Endothelial cell of umbilical vein (primary cell): Measurements from ENCODE around the gene GNB2. TPM values are rescaled to one million over a fixed set of nuclear protein-coding genes. Genes with fewer than 3 reads are reported as not detected.

Experiments used
- BruUV-seq: library from RNA; stranded (reverse); fragments of 400-500 nt; replicated peaks from 2 replicates; lab custom pipeline; 2021; lab: Mats Ljungman, UMichigan
- CTCF ChIA-PET: fragments of 300-600, 350-600 bp; sonication (Branson Sonifier 250); formaldehyde crosslinking; loops from one replicate; lab custom pipeline; 2021; ENCODE audit warnings: antibody characterized with exemption, inconsistent platforms; lab: Charles Lee
- POLR2A ChIA-PET: fragments of 300-600, 350-600 bp; sonication (Branson Sonifier 250); formaldehyde crosslinking; loops from one replicate; lab custom pipeline; 2021; ENCODE audit warnings: antibody characterized with exemption, inconsistent platforms; lab: Charles Lee
- DNase-seq: peaks from one replicate; pipeline ENCODE4 v3.0.0-alpha.2; 2011; ENCODE audit warnings: low read depth, low spot score
- FAIRE-seq: peaks from 2 replicates; lab custom pipeline; 2011; peaks lifted over from hg19 to GRCh38; lab: Jason Lieb, UNC
- H2AFZ ChIP-seq: 2 replicates; pipeline ENCODE4 v1.6.0; 2012; ENCODE audit warnings: low read depth, low read length, control low read depth, inconsistent platforms
- H3K27ac ChIP-seq: 2 replicates; pipeline ENCODE4 v1.5.1; 2011; ENCODE audit warnings: low read depth, mild to moderate bottlenecking, control low read depth, low read length, moderate library complexity; ENCODE audit not compliant: insufficient read depth
- H3K27me3 ChIP-seq, 2 experiments: 2 replicates each; pipeline versions ENCODE4 v1.6.0 to v1.6.1; 2011; ENCODE audit warnings: low read length in 2 of 2, mixed read lengths in 1 of 2; ENCODE audit not compliant: control insufficient read depth in 2 of 2, insufficient read depth in 2 of 2
- H3K36me3 ChIP-seq, 2 experiments: 2 replicates in 1 of 2; 3 replicates in 1 of 2; pipeline ENCODE4 v1.5.1; 2011; ENCODE audit warnings: low read length in 2 of 2, mild to moderate bottlenecking in 1 of 2, moderate library complexity in 1 of 2; ENCODE audit not compliant: control insufficient read depth in 2 of 2, insufficient read depth in 2 of 2; ENCODE audit errors: extremely low read depth in 1 of 2
- H3K4me1 ChIP-seq: 3 replicates; pipeline ENCODE4 v1.5.1; 2011; ENCODE audit warnings: mild to moderate bottlenecking, low read length; ENCODE audit not compliant: control insufficient read depth, insufficient read depth; ENCODE audit errors: extremely low read depth
- H3K4me2 ChIP-seq: 2 replicates; pipeline ENCODE4 v1.6.1; 2011; ENCODE audit warnings: low read length, control low read depth, mixed read lengths; ENCODE audit not compliant: insufficient read depth
- H3K4me3 ChIP-seq, 3 experiments: fragments of 200-600 bp in 1 of 3; sonication (generic), shearing (Covaris generic) in 1 of 3; replicated peaks in 1 of 3; 2 replicates each; pipeline ENCODE4 v1.5.1; 2011 to 2016; ENCODE audit warnings: control low read depth in 3 of 3, low read length in 3 of 3, mild to moderate bottlenecking in 2 of 3, inconsistent platforms in 1 of 3, low read depth in 1 of 3, moderate library complexity in 1 of 3; ENCODE audit not compliant: insufficient read depth in 1 of 3
- H3K79me2 ChIP-seq: 2 replicates; pipeline ENCODE4 v1.6.0; 2012; ENCODE audit warnings: low read length, inconsistent platforms; ENCODE audit not compliant: control insufficient read depth, insufficient read depth
- H3K9ac ChIP-seq: replicated peaks from 2 replicates; pipeline ENCODE3; 2011; ENCODE audit warnings: low read length, control low read depth; ENCODE audit not compliant: insufficient read depth; ENCODE audit errors: extremely low read depth
- H3K9me1 ChIP-seq: replicated peaks from 3 replicates; pipeline ENCODE4 v1.6.0; 2011; ENCODE audit warnings: mild to moderate bottlenecking, low read length; ENCODE audit not compliant: control insufficient read depth, insufficient read depth; ENCODE audit errors: extremely low read depth
- H3K9me3 ChIP-seq: replicated peaks from 2 replicates; pipeline ENCODE4 v1.5.1; 2012; ENCODE audit warnings: low read length, inconsistent platforms; ENCODE audit not compliant: control insufficient read depth, insufficient read depth
- H4K20me1 ChIP-seq: replicated peaks from 2 replicates; pipeline ENCODE3; 2011; ENCODE audit warnings: mild to moderate bottlenecking, low read length; ENCODE audit not compliant: control insufficient read depth, insufficient read depth; ENCODE audit errors: extremely low read depth
- CTCF ChIP-seq, 2 donors: IDR thresholded peaks; 1 replicate in 1 of 2; 2 replicates in 1 of 2; pipeline ENCODE4 v1.5.1; 2011; ENCODE audit warnings: low read length in 2 of 2, mild to moderate bottlenecking in 2 of 2, moderate library complexity in 2 of 2, control low read depth in 1 of 2, inconsistent platforms in 1 of 2, low read depth in 1 of 2; ENCODE audit not compliant: insufficient read depth in 1 of 2; ENCODE audit errors: extremely low read depth in 1 of 2
- EZH2 ChIP-seq: IDR thresholded peaks from 2 replicates; pipeline ENCODE4 v1.6.1; 2012; ENCODE audit warnings: borderline replicate concordance, low read depth, mild to moderate bottlenecking, moderate library complexity, low read length, inconsistent platforms; ENCODE audit not compliant: severe bottlenecking
- GATA2 ChIP-seq: IDR thresholded peaks from 2 replicates; pipeline ENCODE4 v1.7.0; 2011; ENCODE audit warnings: low read depth, mild to moderate bottlenecking, moderate library complexity, mixed read lengths, low read length; ENCODE audit not compliant: insufficient read length, insufficient read depth
- JUN ChIP-seq: IDR thresholded peaks from 2 replicates; pipeline ENCODE4 v1.6.1; 2011; ENCODE audit warnings: borderline replicate concordance, low read depth; ENCODE audit not compliant: insufficient read length, insufficient read depth
- MAX ChIP-seq: IDR thresholded peaks from 2 replicates; pipeline ENCODE4 v1.6.1; 2011; ENCODE audit not compliant: insufficient read depth, insufficient read length
- MYC ChIP-seq: IDR thresholded peaks from one replicate; pipeline ENCODE4 v1.6.1; 2011; ENCODE audit warnings: mild to moderate bottlenecking, low read depth, low read length
- POLR2A ChIP-seq: IDR thresholded peaks from 2 replicates; pipeline ENCODE4 v1.6.1; 2012; ENCODE audit warnings: low read depth, mild to moderate bottlenecking, control low read depth, low read length
- dilution Hi-C: fragments of 300-500 bp; cut with MboI; formaldehyde crosslinking; loops from one replicate; pipeline ENCODE4 v1.15.0; 2019; ENCODE audit warnings: low sequenced_read_pairs; ENCODE audit not compliant: extremely low pct_ligation_motif_present
- intact Hi-C: fragments of 100-400 bp; cut with micrococcal nuclease; formaldehyde crosslinking; loops from one replicate; pipeline ENCODE4 v1.10.0; 2022
- polyA plus RNA-seq, 4 experiments: library from polyadenylated mRNA; depleted of rRNA in 3 of 4; stranded (reverse) in 3 of 4; unstranded in 1 of 4; fragments of >200 nt; gene quantifications; 2 replicates each; pipeline versions ENCODE4 v1.2.1 to v1.2.3, GENCODE V29; 2011 to 2012; ENCODE audit warnings: missing spikeins in 1 of 4
- total RNA-seq: library from RNA; stranded (reverse); gene quantifications from 2 replicates; pipeline ENCODE4 v1.2.3, GENCODE V29; 2021

Gene GNB2
- total and polyA plus RNA-seq, 2 donors (not counting 3 experiments of a cell fraction or from before 2014, with no cell fraction given): 297 to 433 TPM

- dilution Hi-C loops (no loop called here), intact Hi-C loops (no loop called here)
- TF ChIP-seq CTCF (IDR thresholded peaks at IDR 0.05; ENCODE audit: extremely low read depth in 1 of 2, insufficient read depth in 1 of 2, low read depth in 1 of 2, low read length in 2 of 2): no peak
- TF ChIP-seq EZH2: no peak
- no peak for TF ChIP-seq JUN
- no peak for TF ChIP-seq POLR2A
- TF ChIP-seq MYC: no peak
- TF ChIP-seq MAX: no peak
- no peak for TF ChIP-seq GATA2
- BruUV-seq: no TSS peak
- ChIA-PET CTCF (interaction anchor here (1.5 kb wide), 1 partner anchor 10 kb away, joined by 4 read pairs; no protein-coding TSS in a partner anchor), POLR2A (interaction anchor here (0.7 kb wide), 1 partner anchor 595 kb away, joined by 3 read pairs; no protein-coding TSS in a partner anchor)
- no peak for DNase-seq
- no peaks in the 10 kb centered on the region for H4K20me1 ChIP-seq
- no peaks in the 10 kb centered on the region for H3K36me3 ChIP-seq
- H3K4me3 ChIP-seq: no peak overlapping the region
- no peak overlapping the region for H3K9ac ChIP-seq
- no peaks in the 10 kb centered on the region for H3K27me3 ChIP-seq
- H3K27ac ChIP-seq: no peak overlapping the region
- H3K4me1 ChIP-seq: peaks cover 3% of the 10 kb centered on the region
- no peaks in the 10 kb centered on the region for H3K9me3 ChIP-seq
- no peaks in the 10 kb centered on the region for H3K9me1 ChIP-seq
- H2AFZ ChIP-seq: no peak overlapping the region
- H3K4me2 ChIP-seq: no peak overlapping the region
- no peaks in the 10 kb centered on the region for H3K79me2 ChIP-seq
- FAIRE-seq: no peak
Observed at GRCh38 chr7:100623951-100624824, 49.4 kb upstream of the GNB2 start.
